ENCODE measurements around the gene SEMA5A.

- TF ChIP-seq CTCF (IDR thresholded peaks at IDR 0.05): no peak
- TF ChIP-seq POLR2A (IDR thresholded peaks at IDR 0.05): no peak
Observed at GRCh38 chr5:9103290-9103689, 442.6 kb downstream of the SEMA5A start.

Data from breast epithelium (tissue), 3 donors.